Fibroblast of the aortic adventitia (primary cell): ENCODE measurements around the gene HMGXB4. TPM values are rescaled to one million over a fixed set of nuclear protein-coding genes. Genes with fewer than 3 reads are reported as not detected.
A peak's percentile ranks its signal among the peaks of the same experiment; 100 is the strongest.

Experiments used
- DNase-seq: peaks from one replicate; pipeline ENCODE4 v3.0.0-alpha.2; 2010; ENCODE audit warnings: low read depth
- H3K4me3 ChIP-seq: 2 replicates; pipeline ENCODE4 v1.5.1; 2011; ENCODE audit warnings: low read depth, mild to moderate bottlenecking, control low read depth, low read length, moderate library complexity
- total RNA-seq: library from RNA; depleted of rRNA; stranded (reverse); fragments of >200 nt; gene quantifications from 2 replicates; pipeline ENCODE4 v1.2.3, GENCODE V29; 2012; ENCODE audit warnings: low replicate concordance
- TF ChIP-seq, protein P1 (sequence below): IDR thresholded peaks from 2 replicates; pipeline ENCODE4 v1.5.1; 2011; ENCODE audit warnings: mild to moderate bottlenecking, low read length, control low read depth, inconsistent platforms; ENCODE audit not compliant: insufficient read depth

Gene HMGXB4
- total RNA-seq, 1 donor = 29.7 TPM

GRCh38 chr22:35308480-35309021, 51.3 kb downstream of the HMGXB4 start:
- H3K4me3 ChIP-seq = no peak overlapping the region
- TF ChIP-seq, protein P1, sequence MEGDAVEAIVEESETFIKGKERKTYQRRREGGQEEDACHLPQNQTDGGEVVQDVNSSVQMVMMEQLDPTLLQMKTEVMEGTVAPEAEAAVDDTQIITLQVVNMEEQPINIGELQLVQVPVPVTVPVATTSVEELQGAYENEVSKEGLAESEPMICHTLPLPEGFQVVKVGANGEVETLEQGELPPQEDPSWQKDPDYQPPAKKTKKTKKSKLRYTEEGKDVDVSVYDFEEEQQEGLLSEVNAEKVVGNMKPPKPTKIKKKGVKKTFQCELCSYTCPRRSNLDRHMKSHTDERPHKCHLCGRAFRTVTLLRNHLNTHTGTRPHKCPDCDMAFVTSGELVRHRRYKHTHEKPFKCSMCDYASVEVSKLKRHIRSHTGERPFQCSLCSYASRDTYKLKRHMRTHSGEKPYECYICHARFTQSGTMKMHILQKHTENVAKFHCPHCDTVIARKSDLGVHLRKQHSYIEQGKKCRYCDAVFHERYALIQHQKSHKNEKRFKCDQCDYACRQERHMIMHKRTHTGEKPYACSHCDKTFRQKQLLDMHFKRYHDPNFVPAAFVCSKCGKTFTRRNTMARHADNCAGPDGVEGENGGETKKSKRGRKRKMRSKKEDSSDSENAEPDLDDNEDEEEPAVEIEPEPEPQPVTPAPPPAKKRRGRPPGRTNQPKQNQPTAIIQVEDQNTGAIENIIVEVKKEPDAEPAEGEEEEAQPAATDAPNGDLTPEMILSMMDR = no peak
- DNase-seq = no peak

- DNase-seq = no peak
- TF ChIP-seq, protein P1 = peak; percentile 22
- no peak overlapping the region for H3K4me3 ChIP-seq
Observed at GRCh38 chr22:35310556-35311550, 53.6 kb downstream of the HMGXB4 start.

- no peak for DNase-seq
- H3K4me3 ChIP-seq = no peak overlapping the region
- TF ChIP-seq, protein P1 = no peak
Observed at GRCh38 chr22:35311551-35311999, 54.3 kb downstream of the HMGXB4 start.

GRCh38 chr22:35312198-35313059, 55.1 kb downstream of the HMGXB4 start:
- TF ChIP-seq, protein P1 = no peak
- no peak overlapping the region for H3K4me3 ChIP-seq
- DNase-seq = peak; percentile 54

- TF ChIP-seq, protein P1 = no peak
- peak; percentile 90 for DNase-seq
- H3K4me3 ChIP-seq = no peak overlapping the region
Observed at GRCh38 chr22:35313311-35314121, 56.2 kb downstream of the HMGXB4 start.
